OCI-LY3 (cell line): ENCODE results near the gene KIR3DL3.
"Not testable (repeated sequence)": the region's sequence is repeated elsewhere in the genome, so short reads cannot be mapped to it uniquely, and the experiment has no call there.

Experiments
- CTCF ChIP-seq: fragments of 200-600, 300-600 bp; sonication (generic); IDR thresholded peaks from 2 replicates; pipeline ENCODE4 v1.5.1; 2014; ENCODE audit warnings: antibody characterized with exemption, low read length, low read depth
- EZH2phosphoT487 ChIP-seq: fragments of 200-600 bp; shearing (Covaris generic); IDR thresholded peaks from 2 replicates; pipeline ENCODE4 v1.6.1; 2018; ENCODE audit warnings: antibody characterized with exemption, mixed run types, low read depth

- not testable (repeated sequence) for TF ChIP-seq CTCF, EZH2phosphoT487
Observed at GRCh38 chr19:54750276-54750675, 26.0 kb downstream of the KIR3DL3 start.
